HG02840 (cell line): ENCODE results near the gene TECTA.

Experiments
- ATAC-seq: cut with Tn5 transposase; IDR thresholded peaks from one replicate; pipeline ENCODE4 v1.9.1; 2021; ENCODE audit warnings: mild to moderate bottlenecking, moderate library complexity, moderate number of reproducible peaks; ENCODE audit not compliant: unreplicated experiment, low FRiP score

TECTA gene

GRCh38 chr11:121122328-121122727 is 21.3 kb downstream of the TECTA start:
- ATAC-seq: no peak

- no peak for ATAC-seq
These were observed 22.5 kb downstream of the TECTA start for GRCh38 chr11:121123496-121124069.

GRCh38 chr11:121127809-121128208 is 26.8 kb downstream of the TECTA start:
- no peak for ATAC-seq

GRCh38 chr11:121129362-121130340 is 28.6 kb downstream of the TECTA start:
- ATAC-seq: no peak

- ATAC-seq: no peak
These were observed 30.6 kb downstream of the TECTA start for GRCh38 chr11:121131656-121132055.

- ATAC-seq: no peak
These were observed 31.4 kb downstream of the TECTA start for GRCh38 chr11:121132211-121132976.

- no peak for ATAC-seq
These were observed 33.8 kb downstream of the TECTA start for GRCh38 chr11:121134741-121135312.

GRCh38 chr11:121137005-121137404 is 36.0 kb downstream of the TECTA start:
- ATAC-seq: no peak

GRCh38 chr11:121138259-121138658 is 37.2 kb downstream of the TECTA start:
- ATAC-seq: no peak

GRCh38 chr11:121140369-121140768 is 39.3 kb downstream of the TECTA start:
- ATAC-seq: no peak

GRCh38 chr11:121141066-121141465 is 40.0 kb downstream of the TECTA start:
- ATAC-seq: no peak

- ATAC-seq: no peak
These were observed 42.9 kb downstream of the TECTA start for GRCh38 chr11:121143921-121144320.

GRCh38 chr11:121144723-121145122 is 43.7 kb downstream of the TECTA start:
- no peak for ATAC-seq

- no peak for ATAC-seq
These were observed 44.8 kb downstream of the TECTA start for GRCh38 chr11:121145826-121146225.

GRCh38 chr11:121149116-121149515 is 48.1 kb downstream of the TECTA start:
- ATAC-seq: no peak

GRCh38 chr11:121151207-121151688 is 50.2 kb downstream of the TECTA start:
- no peak for ATAC-seq

- ATAC-seq: no peak
These were observed 51.7 kb downstream of the TECTA start for GRCh38 chr11:121152764-121153163.

GRCh38 chr11:121153472-121153871 is 52.4 kb downstream of the TECTA start:
- no peak for ATAC-seq

GRCh38 chr11:121154486-121155314 is 53.7 kb downstream of the TECTA start:
- no peak for ATAC-seq

- ATAC-seq: no peak
These were observed 56.7 kb downstream of the TECTA start for GRCh38 chr11:121157756-121158155.
